ENCODE results near the gene CEACAM1. TPM values are rescaled to one million over a fixed set of nuclear protein-coding genes. Genes with fewer than 3 reads are reported as not detected.
"Not testable (repeated sequence)": the region's sequence is repeated elsewhere in the genome, so short reads cannot be mapped to it uniquely, and the experiment has no call there.

The CEACAM1 gene
- total RNA-seq, 1 experiment from 2014 or later: 2.4 TPM

GRCh38 chr19:42505066-42505465 lies 23.2 kb downstream of the CEACAM1 start:
- no peaks in the 10 kb centered on the region for H3K27me3 ChIP-seq (ENCODE audit: control insufficient read depth, insufficient read depth, low read length)
- TF ChIP-seq, protein P1, sequence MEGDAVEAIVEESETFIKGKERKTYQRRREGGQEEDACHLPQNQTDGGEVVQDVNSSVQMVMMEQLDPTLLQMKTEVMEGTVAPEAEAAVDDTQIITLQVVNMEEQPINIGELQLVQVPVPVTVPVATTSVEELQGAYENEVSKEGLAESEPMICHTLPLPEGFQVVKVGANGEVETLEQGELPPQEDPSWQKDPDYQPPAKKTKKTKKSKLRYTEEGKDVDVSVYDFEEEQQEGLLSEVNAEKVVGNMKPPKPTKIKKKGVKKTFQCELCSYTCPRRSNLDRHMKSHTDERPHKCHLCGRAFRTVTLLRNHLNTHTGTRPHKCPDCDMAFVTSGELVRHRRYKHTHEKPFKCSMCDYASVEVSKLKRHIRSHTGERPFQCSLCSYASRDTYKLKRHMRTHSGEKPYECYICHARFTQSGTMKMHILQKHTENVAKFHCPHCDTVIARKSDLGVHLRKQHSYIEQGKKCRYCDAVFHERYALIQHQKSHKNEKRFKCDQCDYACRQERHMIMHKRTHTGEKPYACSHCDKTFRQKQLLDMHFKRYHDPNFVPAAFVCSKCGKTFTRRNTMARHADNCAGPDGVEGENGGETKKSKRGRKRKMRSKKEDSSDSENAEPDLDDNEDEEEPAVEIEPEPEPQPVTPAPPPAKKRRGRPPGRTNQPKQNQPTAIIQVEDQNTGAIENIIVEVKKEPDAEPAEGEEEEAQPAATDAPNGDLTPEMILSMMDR (IDR thresholded peaks at IDR 0.05): no peak
- no peak for TF ChIP-seq POLR2AphosphoS5 (IDR thresholded peaks at IDR 0.05; ENCODE audit: low read depth, low read length)
- no peak for TF ChIP-seq TCF7L2 (IDR thresholded peaks at IDR 0.05; ENCODE audit: low read depth, low read length)
- in situ Hi-C loops (cut with HindIII; ENCODE audit: low pct_unique_long_range_greater_than_20kb, low sequenced_read_pairs) (no loop called here), intact Hi-C loops (cut with micrococcal nuclease; ENCODE audit: unreplicated experiment) (no loop called here)
- no TSS peak for BruUV-seq (replicated peaks)
- ChIA-PET POLR2A (no interaction called here), CTCF (no interaction called here)
- no peak overlapping the region for H3K27ac ChIP-seq (ENCODE audit: low read length)
- ATAC-seq (no peak), DNase-seq (ENCODE audit: low read depth, low spot score) (no peak)
- no peaks in the 10 kb centered on the region for H3K4me1 ChIP-seq (ENCODE audit: control insufficient read depth, insufficient read depth, low read length)
- no peaks in the 10 kb centered on the region for H3K36me3 ChIP-seq (ENCODE audit: control insufficient read depth, insufficient read depth, low read length)
- no peak overlapping the region for H3K4me3 ChIP-seq (ENCODE audit: low read depth in 2 of 2, low read length in 2 of 2)
- H3K9me3 ChIP-seq (ENCODE audit: control insufficient read depth, insufficient read depth, low read depth, low read length): no peaks in the 10 kb centered on the region

DNA sequence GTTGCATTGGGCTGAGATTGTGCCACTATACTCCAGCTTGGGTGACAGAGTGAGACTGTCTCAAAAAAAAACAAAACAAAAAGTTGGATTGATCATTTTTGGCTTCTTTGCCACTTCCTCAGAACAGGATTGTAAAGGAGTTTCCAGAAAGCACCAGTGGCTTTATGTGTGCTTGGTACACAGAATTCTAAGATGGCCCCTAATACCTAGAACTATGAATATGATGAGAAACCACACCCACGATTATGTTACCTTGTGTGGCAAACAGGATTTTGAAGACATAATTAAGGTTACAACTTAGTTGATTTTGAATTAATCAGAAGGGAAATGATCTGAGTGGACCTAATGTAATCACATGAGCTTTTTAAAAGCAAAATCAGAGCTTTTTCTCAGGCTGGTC lies 26.5 kb downstream of the CEACAM1 start:
- intact Hi-C loops (cut with micrococcal nuclease; ENCODE audit: unreplicated experiment): no loop called here
- TF ChIP-seq TCF7L2 (IDR thresholded peaks at IDR 0.05; ENCODE audit: low read depth, low read length): no peak
- TF ChIP-seq, protein P2, sequence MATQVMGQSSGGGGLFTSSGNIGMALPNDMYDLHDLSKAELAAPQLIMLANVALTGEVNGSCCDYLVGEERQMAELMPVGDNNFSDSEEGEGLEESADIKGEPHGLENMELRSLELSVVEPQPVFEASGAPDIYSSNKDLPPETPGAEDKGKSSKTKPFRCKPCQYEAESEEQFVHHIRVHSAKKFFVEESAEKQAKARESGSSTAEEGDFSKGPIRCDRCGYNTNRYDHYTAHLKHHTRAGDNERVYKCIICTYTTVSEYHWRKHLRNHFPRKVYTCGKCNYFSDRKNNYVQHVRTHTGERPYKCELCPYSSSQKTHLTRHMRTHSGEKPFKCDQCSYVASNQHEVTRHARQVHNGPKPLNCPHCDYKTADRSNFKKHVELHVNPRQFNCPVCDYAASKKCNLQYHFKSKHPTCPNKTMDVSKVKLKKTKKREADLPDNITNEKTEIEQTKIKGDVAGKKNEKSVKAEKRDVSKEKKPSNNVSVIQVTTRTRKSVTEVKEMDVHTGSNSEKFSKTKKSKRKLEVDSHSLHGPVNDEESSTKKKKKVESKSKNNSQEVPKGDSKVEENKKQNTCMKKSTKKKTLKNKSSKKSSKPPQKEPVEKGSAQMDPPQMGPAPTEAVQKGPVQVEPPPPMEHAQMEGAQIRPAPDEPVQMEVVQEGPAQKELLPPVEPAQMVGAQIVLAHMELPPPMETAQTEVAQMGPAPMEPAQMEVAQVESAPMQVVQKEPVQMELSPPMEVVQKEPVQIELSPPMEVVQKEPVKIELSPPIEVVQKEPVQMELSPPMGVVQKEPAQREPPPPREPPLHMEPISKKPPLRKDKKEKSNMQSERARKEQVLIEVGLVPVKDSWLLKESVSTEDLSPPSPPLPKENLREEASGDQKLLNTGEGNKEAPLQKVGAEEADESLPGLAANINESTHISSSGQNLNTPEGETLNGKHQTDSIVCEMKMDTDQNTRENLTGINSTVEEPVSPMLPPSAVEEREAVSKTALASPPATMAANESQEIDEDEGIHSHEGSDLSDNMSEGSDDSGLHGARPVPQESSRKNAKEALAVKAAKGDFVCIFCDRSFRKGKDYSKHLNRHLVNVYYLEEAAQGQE (IDR thresholded peaks at IDR 0.05; ENCODE audit: insufficient read depth in 1 of 2, low read depth in 2 of 2, low read length in 1 of 2): no peak
- TF ChIP-seq, protein P1 (IDR thresholded peaks at IDR 0.05): no peak
- no peak for TF ChIP-seq POLR2AphosphoS5 (IDR thresholded peaks at IDR 0.05; ENCODE audit: low read depth, low read length)
- no peak for TF ChIP-seq SIN3A (IDR thresholded peaks at IDR 0.05; ENCODE audit: borderline replicate concordance, insufficient read depth, low read depth, low read length)
- H3K36me3 ChIP-seq (ENCODE audit: control insufficient read depth, insufficient read depth, low read length): no peaks in the 10 kb centered on the region
- H3K4me3 ChIP-seq (ENCODE audit: low read depth in 2 of 2, low read length in 2 of 2): no peak overlapping the region
- CTCF ChIA-PET: no interaction called here
- in situ Hi-C loops (cut with HindIII; ENCODE audit: low pct_unique_long_range_greater_than_20kb, low sequenced_read_pairs): no loop called here
- no peaks in the 10 kb centered on the region for H3K27me3 ChIP-seq (ENCODE audit: control insufficient read depth, insufficient read depth, low read length)
- no peaks in the 10 kb centered on the region for H3K4me1 ChIP-seq (ENCODE audit: control insufficient read depth, insufficient read depth, low read length)
- POLR2A ChIA-PET: no interaction called here
- H3K9me3 ChIP-seq (ENCODE audit: control insufficient read depth, insufficient read depth, low read depth, low read length): no peaks in the 10 kb centered on the region
- ATAC-seq (no peak), DNase-seq (ENCODE audit: low read depth, low spot score) (no peak)
- H3K27ac ChIP-seq (ENCODE audit: low read length): no peak overlapping the region
- no TSS peak for BruUV-seq (replicated peaks)

DNA sequence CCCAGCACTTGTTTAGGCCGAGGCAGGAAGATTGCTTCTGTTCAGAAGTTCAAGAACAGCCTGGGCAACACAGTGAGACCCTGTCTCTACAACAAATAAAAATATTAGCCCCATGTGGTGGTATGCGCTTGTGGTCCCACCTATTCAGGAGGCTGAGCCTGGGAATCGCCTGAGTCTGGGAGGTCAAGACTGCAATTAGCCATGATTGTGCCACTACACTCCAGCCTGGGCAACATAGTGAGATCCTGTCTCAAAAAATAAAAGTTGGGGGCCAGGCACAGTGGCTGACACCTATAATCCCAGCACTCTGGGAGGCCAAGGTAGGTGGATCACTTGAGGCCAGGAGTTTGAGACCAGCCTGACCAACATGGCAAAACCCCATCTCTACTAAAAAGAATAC lies 27.0 kb downstream of the CEACAM1 start:
- H3K9me3 ChIP-seq (ENCODE audit: control insufficient read depth, insufficient read depth, low read depth, low read length); H3K36me3 ChIP-seq (ENCODE audit: control insufficient read depth, insufficient read depth, low read length); ATAC-seq; CTCF ChIA-PET; intact Hi-C loops (cut with micrococcal nuclease; ENCODE audit: unreplicated experiment); DNase-seq (ENCODE audit: low read depth, low spot score); POLR2A ChIA-PET; H3K4me1 ChIP-seq (ENCODE audit: control insufficient read depth, insufficient read depth, low read length); in situ Hi-C loops (cut with HindIII; ENCODE audit: low pct_unique_long_range_greater_than_20kb, low sequenced_read_pairs); BruUV-seq (replicated peaks); H3K27ac ChIP-seq (ENCODE audit: low read length); H3K4me3 ChIP-seq (ENCODE audit: low read depth in 2 of 2, low read length in 2 of 2); H3K27me3 ChIP-seq (ENCODE audit: control insufficient read depth, insufficient read depth, low read length): not testable (repeated sequence)
